CD4-positive, alpha-beta T cell treated with Interferon alpha-2 for 1 hour (primary cell): Measurements from ENCODE around the gene GNLY.
A peak's percentile ranks its signal among the peaks of the same experiment; 100 is the strongest.
"Not testable (repeated sequence)": the region's sequence is repeated elsewhere in the genome, so short reads cannot be mapped to it uniquely, and the experiment has no call there.

Experiments used
- DNase-seq, 2 donors: peaks; one replicate each; pipeline ENCODE4 v3.0.0-alpha.2; 2020 to 2022

Gene GNLY

GRCh38 chr2:85694052-85695025 lies at the start of gene GNLY:
Gene GNLY, plus strand, starts transcription at chr2:85694358. Its CDS starts 61 bp downstream, at chr2:85694419.
- DNase-seq: peak; percentile 26 to 50

- DNase-seq: no peak
Observed at GRCh38 chr2:85644909-85645308, 49.2 kb upstream of the GNLY start.

GRCh38 chr2:85646166-85646565 lies 48.0 kb upstream of the GNLY start:
- no peak for DNase-seq

DNA sequence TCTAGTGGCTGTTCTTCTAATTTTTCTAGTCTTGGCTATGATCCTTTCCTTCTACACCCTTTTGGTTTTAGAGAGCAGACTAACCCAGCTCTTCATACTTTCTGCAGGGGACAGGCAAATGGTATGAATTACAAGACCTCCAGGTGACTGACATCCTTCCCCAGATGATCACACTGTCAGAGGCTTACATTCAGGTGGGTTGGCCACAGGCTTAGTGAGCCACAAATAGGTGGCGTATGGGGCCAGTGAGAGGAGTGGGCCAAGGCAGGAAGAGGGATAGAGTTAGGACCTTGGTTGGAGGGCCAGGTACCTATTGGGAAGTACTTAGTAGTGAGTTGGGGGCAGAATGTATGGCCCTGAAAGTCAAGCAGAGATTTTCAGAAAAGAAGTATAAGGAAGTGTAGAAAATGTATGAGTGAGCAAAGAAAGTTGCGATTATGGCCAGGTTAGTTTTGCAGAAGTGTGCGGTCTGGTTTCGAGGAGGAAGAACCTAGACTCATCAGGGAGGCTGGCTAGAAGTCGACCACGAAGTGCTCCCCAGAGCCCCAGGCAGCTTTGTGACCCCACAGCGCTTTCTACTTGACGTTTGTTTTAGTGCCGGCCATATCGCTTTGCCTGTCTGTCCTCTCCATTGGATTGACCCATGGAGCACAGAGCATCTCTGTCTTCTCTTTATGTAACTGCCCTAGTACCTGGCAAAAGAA lies 46.2 kb upstream of the GNLY start:
- peak in 1 of 2 donors; percentile 21 for DNase-seq

DNA sequence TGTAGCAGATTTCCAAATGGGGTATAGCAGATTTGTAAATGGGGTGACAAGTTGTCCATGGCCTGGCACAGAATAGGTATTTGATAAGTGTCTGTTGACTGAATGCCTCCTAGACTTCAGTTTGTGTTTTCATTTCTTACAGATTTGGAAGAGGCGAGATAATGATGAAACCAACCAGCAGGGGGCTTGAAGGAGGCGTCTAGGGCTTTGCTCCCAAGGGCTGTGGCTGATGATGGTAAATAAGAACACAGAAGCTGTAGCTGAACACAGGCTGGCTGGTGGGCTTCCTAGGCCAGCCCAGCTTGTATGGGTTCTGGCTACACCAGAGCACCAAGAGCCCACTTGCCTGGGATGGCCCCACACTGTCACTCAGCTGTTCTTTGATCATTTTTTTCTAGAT lies 45.5 kb upstream of the GNLY start:
- DNase-seq: peak in 1 of 2 donors; percentile 8

DNA sequence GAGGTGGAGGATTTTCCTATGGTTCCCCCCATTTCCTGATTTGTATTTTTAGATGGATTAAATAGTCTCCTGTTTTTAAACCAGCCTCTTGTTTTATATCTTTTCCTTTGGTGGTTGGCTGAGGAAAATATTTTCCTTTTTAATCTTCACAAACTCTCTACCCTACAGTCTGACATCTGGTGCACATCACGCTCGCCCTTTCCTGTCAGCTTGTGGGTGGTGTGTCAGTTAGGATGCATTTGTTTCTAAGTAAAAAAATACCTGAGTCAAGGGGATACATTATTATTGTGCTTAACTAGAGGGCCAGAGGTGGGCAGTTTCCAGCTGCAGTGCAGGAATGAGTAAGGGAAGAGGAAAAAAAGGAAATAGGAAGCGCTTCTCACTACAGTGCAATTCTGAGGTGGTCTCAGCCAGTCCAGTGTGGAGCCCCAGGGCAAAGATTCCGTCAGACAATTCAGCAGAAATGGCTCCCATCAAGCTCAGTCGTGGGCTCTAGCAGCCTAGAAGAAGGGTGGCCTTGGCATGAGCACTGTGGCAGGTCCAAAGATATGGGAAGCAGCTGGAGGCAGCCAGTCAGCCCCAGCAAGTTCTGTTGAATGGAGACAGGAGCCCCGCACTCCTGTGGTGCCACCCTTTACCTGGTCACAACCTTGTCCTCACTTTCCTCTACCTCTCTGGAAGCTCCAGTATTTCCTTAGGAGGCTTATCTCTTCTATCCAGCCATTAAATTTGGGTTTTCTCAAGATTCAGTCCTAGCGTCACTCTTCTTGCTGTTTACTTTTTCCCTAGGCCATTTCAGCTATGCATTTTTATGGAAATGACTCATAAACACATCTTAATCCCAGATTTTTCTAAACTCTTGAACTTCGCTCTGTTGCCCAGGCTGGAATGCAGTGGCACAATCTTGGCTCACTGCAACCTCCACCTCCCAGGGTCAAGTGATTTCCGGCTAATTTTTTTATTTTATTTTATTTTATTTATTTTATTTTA lies 44.7 kb upstream of the GNLY start:
- DNase-seq: no peak

GRCh38 chr2:85650456-85650855 lies 43.7 kb upstream of the GNLY start:
- DNase-seq: no peak

DNA sequence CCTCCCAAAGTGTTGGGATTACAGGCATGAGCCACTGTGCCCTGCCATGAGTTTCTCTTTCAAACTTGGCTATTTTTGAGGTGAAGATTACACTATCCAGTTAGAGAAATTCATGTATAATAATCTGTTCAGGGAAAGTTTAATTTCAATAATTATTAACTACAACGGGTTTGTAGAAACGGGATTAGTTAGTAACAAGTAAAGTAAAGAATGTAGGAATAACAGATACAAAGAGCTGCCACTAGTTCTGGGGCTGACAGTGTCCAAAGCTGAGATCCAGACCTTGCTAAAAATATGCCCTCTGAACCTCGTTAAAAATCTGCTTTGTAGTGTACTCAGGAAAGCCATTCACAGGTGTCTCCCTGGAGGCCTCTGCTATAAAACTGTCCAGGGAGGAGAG lies 43.1 kb upstream of the GNLY start:
- no peak for DNase-seq

GRCh38 chr2:85652056-85652455 lies 42.1 kb upstream of the GNLY start:
- DNase-seq: no peak

- DNase-seq: no peak
Observed at GRCh38 chr2:85653996-85654395, 40.2 kb upstream of the GNLY start.

DNA sequence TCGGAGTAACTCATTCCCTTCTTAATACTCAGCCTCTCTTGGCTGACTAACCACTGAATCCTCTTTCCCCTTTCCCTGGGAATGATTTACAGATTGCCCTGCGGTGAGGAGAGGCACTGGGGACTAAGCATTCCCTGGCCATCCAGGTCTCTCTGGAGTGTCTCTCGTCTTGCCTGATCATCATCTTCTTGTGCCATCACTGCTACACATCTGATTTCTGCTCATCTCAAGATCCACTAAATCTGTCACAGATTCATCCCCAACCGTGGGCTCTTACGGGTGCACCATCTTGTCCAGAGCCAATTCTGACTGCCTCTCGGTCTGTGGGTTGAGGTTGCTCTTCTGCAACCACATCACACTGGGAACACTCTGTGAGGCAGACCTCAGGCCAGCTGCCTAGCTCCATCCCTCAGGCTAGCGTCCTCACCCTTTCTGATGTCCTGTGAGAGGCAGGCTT lies 38.2 kb upstream of the GNLY start:
- no peak for DNase-seq

DNA sequence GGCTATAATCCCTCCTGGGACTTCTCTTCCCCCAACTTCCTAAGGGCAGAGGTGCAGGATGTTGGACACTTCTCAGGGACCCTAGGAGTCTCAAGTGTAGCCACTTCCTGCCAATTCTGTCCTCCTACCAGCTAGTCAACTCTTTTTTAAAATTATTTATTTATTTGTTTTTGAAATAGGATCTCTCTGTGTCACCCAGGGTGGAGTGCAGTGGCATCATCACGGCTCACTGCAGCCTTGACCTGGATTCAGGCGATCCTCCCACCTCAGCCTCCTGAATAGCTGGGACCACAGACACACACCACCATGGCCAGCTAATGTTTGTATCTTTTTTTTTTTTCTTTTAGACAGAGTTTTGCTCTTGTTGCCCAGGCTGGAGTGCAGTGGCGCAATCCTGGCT lies 37.7 kb upstream of the GNLY start:
- no peak for DNase-seq

DNA sequence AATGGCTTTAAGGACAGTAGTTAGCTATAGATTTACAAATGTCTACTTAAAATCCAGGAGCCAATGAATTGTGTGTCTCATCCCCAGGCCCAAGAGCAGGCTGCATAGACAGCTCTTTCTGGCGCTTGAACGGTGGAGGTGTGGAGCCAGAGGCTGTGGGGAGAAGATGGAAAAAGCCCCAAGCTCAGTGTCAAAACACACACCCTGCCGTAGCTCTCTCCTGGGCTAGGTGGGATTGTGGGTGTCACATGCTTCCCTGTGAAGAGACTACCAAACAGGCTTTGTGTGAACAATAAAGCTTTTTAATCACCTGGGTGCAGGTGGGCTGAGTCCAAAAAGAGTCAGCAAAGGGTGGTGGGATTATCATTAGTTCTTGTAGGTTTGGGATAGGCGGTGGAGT lies 36.8 kb upstream of the GNLY start:
- not testable (repeated sequence) for DNase-seq

GRCh38 chr2:85659324-85659981 lies 34.7 kb upstream of the GNLY start:
- DNase-seq: no peak

GRCh38 chr2:85660301-85660700 lies 33.9 kb upstream of the GNLY start:
- not testable (repeated sequence) for DNase-seq

- DNase-seq: no peak
Observed at GRCh38 chr2:85660725-85661124, 33.4 kb upstream of the GNLY start.

DNA sequence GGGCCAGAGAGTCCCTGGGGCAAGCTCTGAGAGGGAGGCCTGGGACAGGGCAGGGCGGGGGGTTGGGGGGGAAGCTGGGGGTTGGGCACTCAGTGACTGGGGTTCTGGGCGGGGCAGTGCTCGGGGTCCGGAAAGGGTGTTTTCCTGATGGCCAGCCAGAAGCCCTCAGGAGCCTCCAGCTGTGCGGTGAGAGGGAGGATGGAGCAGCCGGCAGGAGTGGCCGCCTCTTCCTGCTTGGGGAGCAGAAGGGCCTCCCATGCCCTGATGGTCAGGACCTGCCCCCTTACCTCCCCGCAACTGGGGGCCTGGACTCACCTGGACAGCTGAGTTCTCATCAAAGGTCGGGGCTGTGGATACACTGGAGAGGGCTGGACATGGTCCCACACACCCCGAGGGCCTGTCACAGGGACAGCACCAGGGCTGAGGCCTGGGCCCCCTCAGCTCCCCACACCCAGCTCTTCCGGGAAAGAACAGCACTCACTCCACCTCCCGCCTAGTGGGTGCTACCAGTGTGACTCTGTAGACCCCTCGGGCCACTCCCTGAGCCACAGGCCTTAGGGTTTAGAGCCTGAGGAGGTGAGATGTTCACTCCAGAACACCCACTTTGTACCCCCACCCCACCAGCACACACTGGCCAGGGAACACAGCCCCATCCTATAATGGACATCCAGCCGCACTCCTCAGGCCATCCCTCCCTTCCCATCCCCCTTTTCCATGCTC lies 32.9 kb upstream of the GNLY start:
- no peak for DNase-seq

GRCh38 chr2:85662899-85663593 lies 31.1 kb upstream of the GNLY start:
- DNase-seq: no peak

DNA sequence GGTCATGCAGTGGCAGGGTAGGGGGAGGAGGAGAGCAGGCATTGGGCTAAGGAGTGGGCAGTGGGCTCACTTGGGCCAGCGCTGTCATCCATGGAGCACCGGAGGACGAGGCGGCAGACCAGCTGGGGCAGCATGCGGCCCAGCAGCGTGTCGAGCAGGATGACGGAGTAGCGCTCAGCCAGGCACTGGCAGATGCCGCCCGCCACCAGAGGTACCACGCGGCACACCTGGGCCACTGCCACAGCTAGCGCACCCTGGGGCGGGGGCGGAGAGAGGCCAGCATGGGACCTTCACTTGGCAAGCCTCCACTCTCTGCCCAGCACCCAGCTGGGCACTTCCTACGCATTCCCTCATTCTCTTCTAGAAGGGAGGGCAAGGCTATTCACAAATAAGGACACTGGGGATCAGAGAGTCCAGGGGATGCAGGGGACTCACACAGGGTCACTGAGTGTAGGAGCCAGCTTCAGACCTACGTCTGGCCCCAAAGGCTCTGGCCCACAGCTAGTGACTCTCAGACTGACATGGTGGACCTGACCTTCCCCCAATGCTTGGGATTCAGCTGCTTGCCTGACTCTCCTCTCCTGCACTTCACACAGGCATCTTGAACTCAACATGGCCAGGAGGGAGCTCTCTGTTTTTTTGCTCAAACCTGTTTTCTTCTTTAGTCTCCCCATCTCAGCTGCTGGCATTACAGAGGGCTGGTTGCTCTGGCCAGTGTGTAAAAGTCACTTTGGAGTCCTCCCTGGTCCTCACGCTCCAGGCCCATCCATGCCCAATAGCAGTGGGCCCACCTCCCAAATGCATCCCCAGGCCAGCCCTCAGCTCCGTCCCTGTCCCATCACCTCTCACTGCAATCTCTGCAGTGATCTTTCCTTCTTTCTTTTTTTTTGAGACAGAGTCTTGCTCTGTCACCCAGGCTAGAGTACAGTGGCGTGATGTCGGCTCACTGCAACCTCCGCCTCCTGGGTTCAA lies 30.3 kb upstream of the GNLY start:
- DNase-seq: no peak
